Measurements from ENCODE around the gene CD2BP2.
"Not testable (repeated sequence)": the region's sequence is repeated elsewhere in the genome, so short reads cannot be mapped to it uniquely, and the experiment has no call there.

The CD2BP2 gene

DNA sequence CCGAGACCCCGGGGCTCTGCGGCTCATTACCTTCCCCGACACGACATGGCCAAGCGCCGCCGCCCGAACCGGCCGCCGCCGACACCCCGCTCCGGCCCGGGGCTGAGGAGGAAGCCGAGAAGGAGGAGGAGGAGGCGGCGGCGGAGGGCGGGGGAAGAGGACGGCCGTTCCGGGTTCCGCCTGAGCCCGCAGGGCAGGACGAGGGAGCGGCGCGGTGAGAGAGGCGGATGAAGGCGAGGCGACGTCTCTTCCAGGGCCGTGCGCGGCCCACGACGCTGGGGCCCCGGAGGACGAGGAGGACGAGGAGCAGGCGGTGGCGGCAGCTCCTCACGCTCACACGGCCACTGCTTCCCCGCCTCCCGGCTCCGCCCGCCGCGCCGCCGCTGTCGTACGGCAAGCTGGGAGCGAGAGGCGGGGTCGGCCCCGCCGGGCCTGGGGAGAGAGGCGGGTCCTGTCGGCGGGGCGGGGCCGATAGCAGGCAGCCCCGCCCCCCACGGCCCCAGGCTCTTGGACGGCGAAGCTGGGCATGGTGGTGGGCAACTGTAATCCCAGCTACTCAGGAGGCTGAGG lies 20.0 kb downstream of the CD2BP2 start:
- no CpG with 5 or more reads among the region's 70 CpGs for WGBS, 2 donors (ENCODE audit: extremely low coverage in 2 of 2, insufficient read length in 2 of 2, insufficient replicate concordance in 1 of 2)
- peak overlapping the region; percentile 25 for H3K4me2 ChIP-seq (ENCODE audit: insufficient read depth, low read length, poor library complexity, severe bottlenecking)
- H3K9ac ChIP-seq (ENCODE audit: low read depth, low read length, poor library complexity): peak overlapping the region; percentile 94
- H3K9me3 ChIP-seq (replicated peaks in 1 of 2; ENCODE audit: control insufficient read depth in 2 of 2, insufficient read depth in 1 of 2, low read depth in 1 of 2, low read length in 2 of 2); H3K4ac ChIP-seq (ENCODE audit: low read length); H3K79me1 ChIP-seq (ENCODE audit: low read depth, low read length); H4K91ac ChIP-seq (ENCODE audit: low read depth, low read length, poor library complexity); H2BK120ac ChIP-seq (ENCODE audit: low read depth, low read length); H3K36me3 ChIP-seq (replicated peaks in 1 of 2; ENCODE audit: control insufficient read depth in 2 of 2, insufficient read depth in 2 of 2, low read length in 2 of 2); H2BK15ac ChIP-seq (ENCODE audit: low read length); H2BK12ac ChIP-seq (ENCODE audit: low read length); H2AK5ac ChIP-seq (ENCODE audit: low read depth, low read length); H3K4me1 ChIP-seq (ENCODE audit: control insufficient read depth in 2 of 2, insufficient read depth in 1 of 2, low read depth in 1 of 2, low read length in 2 of 2); H4K8ac ChIP-seq (ENCODE audit: low read depth, low read length); H3K27me3 ChIP-seq (ENCODE audit: control insufficient read depth in 3 of 3, insufficient read depth in 3 of 3, low read depth in 1 of 3, low read length in 3 of 3); H2BK5ac ChIP-seq (ENCODE audit: low read length): not testable (repeated sequence)
- H3K23ac ChIP-seq (ENCODE audit: low read depth, low read length, poor library complexity): peak overlapping the region; percentile 89
- peak overlapping the region; percentile 83 for H3K4me3 ChIP-seq (ENCODE audit: low read length in 2 of 2)
- H3K27ac ChIP-seq (replicated peaks; ENCODE audit: low read length): peak overlapping the region; percentile 92
- H3K14ac ChIP-seq (ENCODE audit: low read length): peak overlapping the region; percentile 82
- peak overlapping the region; percentile 92 for H2AFZ ChIP-seq (ENCODE audit: low read length)
- H3K18ac ChIP-seq (ENCODE audit: low read length): peak overlapping the region; percentile 98
- DNase-seq (ENCODE audit: low spot score): peak; percentile 66

DNA sequence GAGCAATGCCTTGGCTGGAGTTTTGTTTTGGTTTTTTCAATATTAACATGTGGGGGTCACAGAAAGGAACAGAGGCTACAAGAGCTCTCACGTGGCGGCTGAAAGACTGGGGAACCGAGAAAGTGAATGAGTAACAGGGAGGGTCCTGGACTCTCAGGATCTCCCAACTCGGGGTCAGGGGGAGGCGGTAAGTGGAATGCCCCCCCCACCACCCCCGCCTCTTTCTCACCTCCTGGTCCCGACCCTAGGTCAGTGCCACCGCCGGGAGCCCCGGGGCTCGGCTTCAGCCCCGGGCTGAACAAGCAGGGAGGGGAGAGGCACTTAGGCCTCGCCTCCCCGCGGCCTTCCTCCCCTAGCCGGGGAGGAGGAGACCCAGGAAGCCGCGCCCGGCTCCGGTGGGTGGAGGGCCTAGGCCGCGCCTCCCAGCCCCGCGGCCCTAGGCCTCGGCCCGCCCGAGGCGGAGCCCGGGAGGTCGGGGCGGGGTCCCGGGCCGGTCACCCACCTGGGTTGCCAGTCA lies 20.6 kb downstream of the CD2BP2 start:
- H3K14ac ChIP-seq (ENCODE audit: low read length); H4K8ac ChIP-seq (ENCODE audit: low read depth, low read length); H2BK15ac ChIP-seq (ENCODE audit: low read length); H3K27ac ChIP-seq (replicated peaks; ENCODE audit: low read length); H3K9me3 ChIP-seq (replicated peaks in 1 of 2; ENCODE audit: control insufficient read depth in 2 of 2, insufficient read depth in 1 of 2, low read depth in 1 of 2, low read length in 2 of 2); H2AFZ ChIP-seq (ENCODE audit: low read length); H2BK12ac ChIP-seq (ENCODE audit: low read length); H2BK120ac ChIP-seq (ENCODE audit: low read depth, low read length); H4K91ac ChIP-seq (ENCODE audit: low read depth, low read length, poor library complexity); H2BK5ac ChIP-seq (ENCODE audit: low read length); H3K18ac ChIP-seq (ENCODE audit: low read length); H3K23ac ChIP-seq (ENCODE audit: low read depth, low read length, poor library complexity); H3K36me3 ChIP-seq (replicated peaks in 1 of 2; ENCODE audit: control insufficient read depth in 2 of 2, insufficient read depth in 2 of 2, low read length in 2 of 2); H2AK5ac ChIP-seq (ENCODE audit: low read depth, low read length); H3K79me1 ChIP-seq (ENCODE audit: low read depth, low read length); H3K4me1 ChIP-seq (ENCODE audit: control insufficient read depth in 2 of 2, insufficient read depth in 1 of 2, low read depth in 1 of 2, low read length in 2 of 2); H3K27me3 ChIP-seq (ENCODE audit: control insufficient read depth in 3 of 3, insufficient read depth in 3 of 3, low read depth in 1 of 3, low read length in 3 of 3); H3K9ac ChIP-seq (ENCODE audit: low read depth, low read length, poor library complexity); H3K4ac ChIP-seq (ENCODE audit: low read length): not testable (repeated sequence)
- DNase-seq (ENCODE audit: low spot score): peak; percentile 70
- no CpG with 5 or more reads among the region's 33 CpGs for WGBS, 2 donors (ENCODE audit: extremely low coverage in 2 of 2, insufficient read length in 2 of 2, insufficient replicate concordance in 1 of 2)
- peak overlapping the region; percentile 79 to 83 for H3K4me3 ChIP-seq (ENCODE audit: low read length in 2 of 2)
- peak overlapping the region; percentile 25 for H3K4me2 ChIP-seq (ENCODE audit: insufficient read depth, low read length, poor library complexity, severe bottlenecking)

DNA sequence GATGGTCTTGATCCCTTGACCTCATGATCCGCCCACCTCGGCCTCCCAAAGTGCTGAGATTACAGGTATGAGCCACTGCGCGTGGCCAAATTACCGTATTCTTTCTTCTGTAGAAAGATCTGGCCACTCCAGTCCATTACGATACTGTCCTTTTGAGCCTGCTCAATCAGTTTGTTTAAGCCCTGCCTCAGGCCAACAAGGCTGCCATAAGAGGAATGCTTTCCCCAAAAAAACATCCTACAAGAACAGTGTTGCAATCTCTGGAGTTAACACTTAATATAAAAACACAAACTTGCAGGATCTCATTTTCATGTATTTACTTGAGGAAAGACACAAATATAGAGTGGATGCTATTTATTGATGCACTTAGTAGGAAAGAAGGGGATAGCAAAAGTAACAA lies 30.9 kb downstream of the CD2BP2 start:
- not testable (repeated sequence) for H2BK120ac ChIP-seq (ENCODE audit: low read depth, low read length); H3K27ac ChIP-seq (replicated peaks; ENCODE audit: low read length); H4K8ac ChIP-seq (ENCODE audit: low read depth, low read length); H3K18ac ChIP-seq (ENCODE audit: low read length); H3K4me2 ChIP-seq (ENCODE audit: insufficient read depth, low read length, poor library complexity, severe bottlenecking); H3K27me3 ChIP-seq (ENCODE audit: control insufficient read depth in 3 of 3, insufficient read depth in 3 of 3, low read depth in 1 of 3, low read length in 3 of 3); H2BK12ac ChIP-seq (ENCODE audit: low read length); H3K4me3 ChIP-seq (ENCODE audit: low read length in 2 of 2); H2AFZ ChIP-seq (ENCODE audit: low read length); H3K14ac ChIP-seq (ENCODE audit: low read length); H2BK15ac ChIP-seq (ENCODE audit: low read length); H4K91ac ChIP-seq (ENCODE audit: low read depth, low read length, poor library complexity); H3K23ac ChIP-seq (ENCODE audit: low read depth, low read length, poor library complexity); H2AK5ac ChIP-seq (ENCODE audit: low read depth, low read length); H3K4me1 ChIP-seq (ENCODE audit: control insufficient read depth in 2 of 2, insufficient read depth in 1 of 2, low read depth in 1 of 2, low read length in 2 of 2); DNase-seq (ENCODE audit: low spot score); H3K9ac ChIP-seq (ENCODE audit: low read depth, low read length, poor library complexity); H3K9me3 ChIP-seq (replicated peaks in 1 of 2; ENCODE audit: control insufficient read depth in 2 of 2, insufficient read depth in 1 of 2, low read depth in 1 of 2, low read length in 2 of 2); H2BK5ac ChIP-seq (ENCODE audit: low read length); H3K4ac ChIP-seq (ENCODE audit: low read length); H3K36me3 ChIP-seq (replicated peaks in 1 of 2; ENCODE audit: control insufficient read depth in 2 of 2, insufficient read depth in 2 of 2, low read length in 2 of 2); H3K79me1 ChIP-seq (ENCODE audit: low read depth, low read length)
- no CpG with 5 or more reads among the region's 6 CpGs for WGBS, 2 donors (ENCODE audit: extremely low coverage in 2 of 2, insufficient read length in 2 of 2, insufficient replicate concordance in 1 of 2)

GRCh38 chr16:30318647-30319046 lies 36.5 kb downstream of the CD2BP2 start:
- not testable (repeated sequence) for H3K79me1 ChIP-seq (ENCODE audit: low read depth, low read length); H2AK5ac ChIP-seq (ENCODE audit: low read depth, low read length); H3K9me3 ChIP-seq (replicated peaks in 1 of 2; ENCODE audit: control insufficient read depth in 2 of 2, insufficient read depth in 1 of 2, low read depth in 1 of 2, low read length in 2 of 2); H3K14ac ChIP-seq (ENCODE audit: low read length); H2BK12ac ChIP-seq (ENCODE audit: low read length); H4K8ac ChIP-seq (ENCODE audit: low read depth, low read length); H3K9ac ChIP-seq (ENCODE audit: low read depth, low read length, poor library complexity); H2BK5ac ChIP-seq (ENCODE audit: low read length); H3K27ac ChIP-seq (replicated peaks; ENCODE audit: low read length); H3K4me2 ChIP-seq (ENCODE audit: insufficient read depth, low read length, poor library complexity, severe bottlenecking); H3K4me1 ChIP-seq (ENCODE audit: control insufficient read depth in 2 of 2, insufficient read depth in 1 of 2, low read depth in 1 of 2, low read length in 2 of 2); H3K4ac ChIP-seq (ENCODE audit: low read length); H3K18ac ChIP-seq (ENCODE audit: low read length); H4K91ac ChIP-seq (ENCODE audit: low read depth, low read length, poor library complexity); H3K4me3 ChIP-seq (ENCODE audit: low read length in 2 of 2); DNase-seq (ENCODE audit: low spot score); H2BK120ac ChIP-seq (ENCODE audit: low read depth, low read length); H3K23ac ChIP-seq (ENCODE audit: low read depth, low read length, poor library complexity); H3K27me3 ChIP-seq (ENCODE audit: control insufficient read depth in 3 of 3, insufficient read depth in 3 of 3, low read depth in 1 of 3, low read length in 3 of 3); H2AFZ ChIP-seq (ENCODE audit: low read length); H2BK15ac ChIP-seq (ENCODE audit: low read length); H3K36me3 ChIP-seq (replicated peaks in 1 of 2; ENCODE audit: control insufficient read depth in 2 of 2, insufficient read depth in 2 of 2, low read length in 2 of 2)
- no CpG with 5 or more reads among the region's 2 CpGs for WGBS, 2 donors (ENCODE audit: extremely low coverage in 2 of 2, insufficient read length in 2 of 2, insufficient replicate concordance in 1 of 2)

Measured in neuronal stem cell (in vitro differentiated cells).